ENCODE measurements around the gene FRS3. TPM values are rescaled to one million over a fixed set of nuclear protein-coding genes. Genes with fewer than 3 reads are reported as not detected.

FRS3 gene
- total RNA-seq, 4 donors from 2014 or later = 4.4 to 11.4 (median 7.5) TPM

DNA sequence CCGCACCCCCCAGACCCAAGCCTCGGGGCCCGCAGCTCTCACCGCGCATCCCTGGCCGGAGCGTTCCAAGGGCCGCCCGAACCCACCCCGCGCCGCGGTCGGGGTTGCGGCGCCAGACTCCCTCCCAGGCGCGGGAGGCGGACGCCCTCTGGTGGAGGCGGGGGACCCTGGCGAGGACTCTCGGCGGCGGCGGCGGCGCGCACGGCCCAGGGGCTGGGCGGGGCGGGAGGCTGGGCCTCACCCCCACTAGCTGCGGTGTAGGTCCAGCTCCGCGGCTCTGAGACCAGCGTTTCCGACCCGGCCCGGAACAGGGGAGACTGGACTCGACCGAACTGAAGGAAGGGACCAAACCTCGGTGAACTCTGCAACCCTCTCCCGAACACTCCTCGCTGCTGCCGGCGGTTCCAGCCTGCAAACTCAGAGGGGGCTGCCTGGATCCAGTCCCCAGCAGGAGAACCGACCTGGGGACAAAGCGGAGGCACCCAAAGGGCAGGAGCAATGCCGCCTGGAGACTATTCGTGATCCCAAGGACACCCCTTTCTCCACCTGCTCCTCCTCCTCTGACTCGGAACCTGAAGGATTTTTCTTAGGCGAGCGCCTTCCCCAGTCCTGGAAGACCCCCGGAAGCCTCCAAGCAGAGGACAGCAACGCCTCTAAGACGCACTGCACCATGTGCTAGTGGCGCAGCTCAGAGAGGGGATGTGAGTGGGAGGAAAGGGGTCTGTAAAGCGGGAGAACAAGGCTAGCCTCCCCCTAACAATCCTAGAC is 6.9 kb upstream of the FRS3 start:
- Histone ChIP-seq H3K27me3 (no peaks in the 10 kb centered on the region), H3K9me3 (no peaks in the 10 kb centered on the region), H3K4me3 (peak overlapping the region; percentile 70 to 86 (median 76)), H3K4me1 (peaks cover 4 to 56% (median 20%) of the 10 kb centered on the region in 4 donors), H3K36me3 (peaks cover 0 to 32% (median 0%) of the 10 kb centered on the region in 3 donors), H3K27ac (peak overlapping the region; percentile 78 to 93 (median 92))
- peak; percentile 76 to 77 for DNase-seq (ENCODE audit: low spot score in 2 of 2)
- WGBS, 2 donors = 1% methylated on average over 34 to 47 of the region's 58 CpGs
- TF ChIP-seq, protein P1, sequence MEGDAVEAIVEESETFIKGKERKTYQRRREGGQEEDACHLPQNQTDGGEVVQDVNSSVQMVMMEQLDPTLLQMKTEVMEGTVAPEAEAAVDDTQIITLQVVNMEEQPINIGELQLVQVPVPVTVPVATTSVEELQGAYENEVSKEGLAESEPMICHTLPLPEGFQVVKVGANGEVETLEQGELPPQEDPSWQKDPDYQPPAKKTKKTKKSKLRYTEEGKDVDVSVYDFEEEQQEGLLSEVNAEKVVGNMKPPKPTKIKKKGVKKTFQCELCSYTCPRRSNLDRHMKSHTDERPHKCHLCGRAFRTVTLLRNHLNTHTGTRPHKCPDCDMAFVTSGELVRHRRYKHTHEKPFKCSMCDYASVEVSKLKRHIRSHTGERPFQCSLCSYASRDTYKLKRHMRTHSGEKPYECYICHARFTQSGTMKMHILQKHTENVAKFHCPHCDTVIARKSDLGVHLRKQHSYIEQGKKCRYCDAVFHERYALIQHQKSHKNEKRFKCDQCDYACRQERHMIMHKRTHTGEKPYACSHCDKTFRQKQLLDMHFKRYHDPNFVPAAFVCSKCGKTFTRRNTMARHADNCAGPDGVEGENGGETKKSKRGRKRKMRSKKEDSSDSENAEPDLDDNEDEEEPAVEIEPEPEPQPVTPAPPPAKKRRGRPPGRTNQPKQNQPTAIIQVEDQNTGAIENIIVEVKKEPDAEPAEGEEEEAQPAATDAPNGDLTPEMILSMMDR (IDR thresholded peaks at IDR 0.05) = peak; percentile 89 to 98 (median 93)
- TF ChIP-seq EP300 (IDR thresholded peaks at IDR 0.05) (peak in 1 of 2 donors; percentile 5), POLR2A (IDR thresholded peaks at IDR 0.05) (peak in 1 of 2 donors; percentile 27)

DNA sequence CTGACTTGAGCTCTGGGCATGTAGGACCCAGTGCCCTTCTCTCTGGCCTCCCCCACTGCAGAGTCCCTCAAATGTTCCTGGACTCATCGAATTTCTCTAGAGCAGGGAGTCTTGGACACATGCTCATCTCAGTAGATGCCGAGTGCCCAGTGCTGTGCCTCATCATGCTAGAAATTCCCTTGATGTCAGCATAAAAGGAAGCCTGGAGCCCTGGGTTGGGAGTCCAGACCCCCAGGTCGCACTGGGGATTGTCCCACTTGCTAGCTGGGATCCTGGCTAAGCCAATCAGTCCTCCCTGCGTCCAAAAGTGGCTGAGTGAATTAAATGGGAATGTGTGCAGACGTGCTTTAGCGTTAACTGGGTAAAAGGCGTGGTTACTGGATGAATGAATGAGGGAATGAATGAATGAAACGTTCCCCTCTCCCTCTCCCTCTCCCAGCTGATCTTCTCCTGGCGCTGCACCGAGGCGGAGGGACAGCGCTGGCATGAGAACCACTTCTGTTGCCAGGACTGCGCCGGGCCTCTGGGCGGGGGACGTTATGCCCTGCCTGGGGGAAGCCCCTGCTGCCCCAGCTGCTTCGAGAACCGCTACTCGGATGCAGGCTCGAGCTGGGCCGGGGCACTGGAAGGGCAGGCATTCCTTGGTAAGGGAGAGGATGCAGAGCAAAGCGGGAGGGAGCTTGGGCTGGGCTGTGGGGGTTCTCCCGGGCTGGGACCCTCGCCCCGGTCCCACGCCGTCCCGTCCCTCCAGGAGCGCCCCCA is 6.2 kb upstream of the FRS3 start:
- peaks cover 0 to 24% (median 0%) of the 10 kb centered on the region in 3 donors for H3K36me3 ChIP-seq
- H3K4me1 ChIP-seq = peaks cover 4 to 63% (median 27%) of the 10 kb centered on the region in 4 donors
- TF ChIP-seq POLR2A (IDR thresholded peaks at IDR 0.05) (no peak), EP300 (IDR thresholded peaks at IDR 0.05) (no peak)
- TF ChIP-seq, protein P1 (IDR thresholded peaks at IDR 0.05) = no peak
- peak overlapping the region; percentile 70 to 86 (median 76) for H3K4me3 ChIP-seq
- H3K27ac ChIP-seq = peak overlapping the region; percentile 78 to 93 (median 92)
- 14 to 23% methylated on average over 20 to 22 of the region's 29 CpGs for WGBS, 2 donors
- no peaks in the 10 kb centered on the region for H3K27me3 ChIP-seq
- no peaks in the 10 kb centered on the region for H3K9me3 ChIP-seq
- no peak for DNase-seq (ENCODE audit: low spot score in 2 of 2)

DNA sequence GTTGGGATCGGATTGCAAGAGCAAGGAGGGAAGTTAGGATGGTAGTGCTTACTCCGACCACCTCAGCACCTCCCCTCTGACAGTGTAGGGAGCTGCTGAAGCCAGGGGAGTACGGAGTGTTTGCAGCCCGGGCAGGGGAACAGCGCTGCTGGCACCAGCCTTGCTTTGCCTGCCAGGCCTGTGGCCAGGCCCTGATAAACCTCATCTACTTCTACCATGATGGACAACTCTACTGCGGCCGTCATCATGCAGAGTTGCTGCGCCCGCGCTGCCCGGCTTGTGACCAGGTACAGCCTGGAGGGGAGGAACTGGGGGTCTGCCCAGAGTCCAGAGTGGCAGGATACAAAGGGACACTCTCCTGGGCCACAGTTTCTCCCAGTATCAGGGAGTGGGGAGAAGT is 5.6 kb upstream of the FRS3 start:
- WGBS, 2 donors = 83% methylated on average over 11 of the region's 11 CpGs
- Histone ChIP-seq H3K4me3 (no peak overlapping the region), H3K9me3 (no peaks in the 10 kb centered on the region), H3K27me3 (no peaks in the 10 kb centered on the region), H3K36me3 (peaks cover 0 to 18% (median 0%) of the 10 kb centered on the region in 3 donors), H3K27ac (peak overlapping the region in 2 of 4 donors; percentile 93), H3K4me1 (peaks cover 4 to 65% (median 28%) of the 10 kb centered on the region in 4 donors)
- DNase-seq (ENCODE audit: low spot score in 2 of 2) = no peak
- TF ChIP-seq EP300 (IDR thresholded peaks at IDR 0.05) (no peak), POLR2A (IDR thresholded peaks at IDR 0.05) (no peak)
- TF ChIP-seq, protein P1 (IDR thresholded peaks at IDR 0.05) = no peak

GRCh38 chr6:41784581-41785171 is 5.0 kb upstream of the FRS3 start:
- peaks cover 4 to 65% (median 28%) of the 10 kb centered on the region in 4 donors for H3K4me1 ChIP-seq
- peak overlapping the region in 1 of 4 donors; percentile 93 for H3K27ac ChIP-seq
- 52 to 69% methylated on average over 5 of the region's 5 CpGs for WGBS, 2 donors

More at GRCh38 chr6:41784581-41785171, 5.0 kb upstream of the FRS3 start:
- Histone ChIP-seq H3K27me3 (no peaks in the 10 kb centered on the region), H3K4me3 (no peak overlapping the region), H3K9me3 (no peaks in the 10 kb centered on the region), H3K36me3 (peaks cover 0 to 12% (median 0%) of the 10 kb centered on the region in 3 donors)
- no peak for DNase-seq (ENCODE audit: low spot score in 2 of 2)
- TF ChIP-seq POLR2A (IDR thresholded peaks at IDR 0.05) (no peak), EP300 (IDR thresholded peaks at IDR 0.05) (no peak)
- TF ChIP-seq, protein P1 (IDR thresholded peaks at IDR 0.05) = no peak

Data from tibial nerve (tissue), 4 donors.